K562 (cell line): ENCODE measurements around the gene CFAP410. TPM values are rescaled to one million over a fixed set of nuclear protein-coding genes. Genes with fewer than 3 reads are reported as not detected.

ENCODE experiments used
- BCOR ChIP-seq: fragments of 450-650 bp; IDR thresholded peaks from 2 replicates; pipeline ENCODE4 v1.6.1; 2016
- BDP1 ChIP-seq: IDR thresholded peaks from 3 replicates; pipeline ENCODE4 v1.6.1; 2011; ENCODE audit not compliant: insufficient read length, insufficient read depth
- MTF1 ChIP-seq: fragments of 250-450 bp; sonication (Bioruptor Pico); IDR thresholded peaks from 2 replicates; pipeline ENCODE4 v1.9.0; 2021; ENCODE audit warnings: moderate library complexity, mild to moderate bottlenecking, inconsistent platforms, borderline replicate concordance
- NEUROD1 ChIP-seq: fragments of 150-350 bp; IDR thresholded peaks from 2 replicates; pipeline ENCODE4 v1.6.1; 2014; ENCODE audit warnings: borderline replicate concordance, low read length, low read depth; ENCODE audit not compliant: partially characterized antibody
- NKRF ChIP-seq: fragments of 450-650 bp; IDR thresholded peaks from 2 replicates; pipeline ENCODE4 v1.6.1; 2016; ENCODE audit warnings: borderline replicate concordance
- PML ChIP-seq: IDR thresholded peaks from 2 replicates; pipeline ENCODE4 v1.6.1; 2012; ENCODE audit warnings: low read length, inconsistent platforms
- RFX5 ChIP-seq: IDR thresholded peaks from 2 replicates; pipeline ENCODE4 v1.6.1; 2011; ENCODE audit warnings: low read depth, mild to moderate bottlenecking, improper control_type of control experiment, low read length
- RHOXF2B ChIP-seq: fragments of 250-450 bp; sonication (Bioruptor Pico); conservative IDR thresholded peaks from 2 replicates; pipeline ENCODE4 v1.5.1; 2021
- SAFB2 ChIP-seq: fragments of 200-400 bp; formaldehyde crosslinking; IDR thresholded peaks from 2 replicates; pipeline ENCODE4 v1.6.1; 2018; ENCODE audit warnings: borderline replicate concordance, low read length, low read depth, moderate library complexity; ENCODE audit not compliant: severe bottlenecking
- TCF7L2 ChIP-seq: fragments of 150-350 bp; IDR thresholded peaks from 2 replicates; pipeline ENCODE4 v1.6.1; 2016; ENCODE audit warnings: low read depth, mild to moderate bottlenecking, low read length, moderate library complexity
- ZBTB40 ChIP-seq, 2 experiments: fragments of 450-650 bp in 1 of 2; sonication (generic) in 1 of 2; formaldehyde crosslinking in 1 of 2; IDR thresholded peaks; 2 replicates each; pipeline versions ENCODE4 v1.7.1 to v1.9.0; 2016 to 2022; ENCODE audit warnings: inconsistent platforms in 1 of 2, mild to moderate bottlenecking in 1 of 2, missing genetic modification reagents in 1 of 2
- ZNF696 ChIP-seq: fragments of 250-450 bp; sonication (Bioruptor Pico); conservative IDR thresholded peaks from 2 replicates; pipeline ENCODE4 v1.4.0; 2020; ENCODE audit warnings: mild to moderate bottlenecking, moderate library complexity
- polyA plus RNA-seq, 8 experiments: library from polyadenylated mRNA; depleted of rRNA in 4 of 8; stranded (reverse) in 5 of 8; unstranded in 3 of 8; fragments of >200 nt; fragmentation: Nextera tagmentation in 2 of 8; fragmentation: Illumina TruSeq in 1 of 8; extraction: Ambion mirVana in 2 of 8; extraction: Trizol in 1 of 8; gene quantifications; 2 replicates each; pipeline versions ENCODE4 v1.2.1 to v1.2.3, GENCODE V29; 2011 to 2014; ENCODE audit warnings: inconsistent platforms in 1 of 8, missing spikeins in 1 of 8
- total RNA-seq, 7 experiments: library from RNA; depleted of rRNA in 6 of 7; stranded (reverse); fragments of >200 nt in 6 of 7; fragmentation: Illumina TruSeq in 2 of 7; extraction: Trizol in 2 of 7; gene quantifications; 2 replicates each; pipeline versions ENCODE4 v1.2.1 to v1.2.3, GENCODE V29; 2011 to 2021; ENCODE audit warnings: low replicate concordance in 1 of 7
- TF ChIP-seq, protein P1 (sequence below): fragments of 250-450 bp; sonication (Bioruptor Pico); IDR thresholded peaks from 2 replicates; pipeline ENCODE4 v1.8.0; 2022; ENCODE audit warnings: moderate library complexity, mild to moderate bottlenecking, inconsistent platforms
- TF ChIP-seq, protein P2 (sequence below): sonication (generic); formaldehyde crosslinking; IDR thresholded peaks from 2 replicates; pipeline ENCODE4 v1.8.1; 2022; ENCODE audit warnings: missing genetic modification reagents

The CFAP410 gene
- total and polyA plus RNA-seq, 9 of the 15 experiments (the other 6 are each of a cell fraction or from before 2014, with no cell fraction given): 0.07 to 17.3 (median 2.3) TPM

- no peak for TF ChIP-seq ZBTB40 (IDR thresholded peaks at IDR 0.05)
- TF ChIP-seq ZBTB40 (CRISPR knock-in tag; IDR thresholded peaks at IDR 0.05): no peak
- no peak for TF ChIP-seq BDP1
- no peak for TF ChIP-seq BCOR
- no peak for TF ChIP-seq RFX5
- TF ChIP-seq, protein P1, sequence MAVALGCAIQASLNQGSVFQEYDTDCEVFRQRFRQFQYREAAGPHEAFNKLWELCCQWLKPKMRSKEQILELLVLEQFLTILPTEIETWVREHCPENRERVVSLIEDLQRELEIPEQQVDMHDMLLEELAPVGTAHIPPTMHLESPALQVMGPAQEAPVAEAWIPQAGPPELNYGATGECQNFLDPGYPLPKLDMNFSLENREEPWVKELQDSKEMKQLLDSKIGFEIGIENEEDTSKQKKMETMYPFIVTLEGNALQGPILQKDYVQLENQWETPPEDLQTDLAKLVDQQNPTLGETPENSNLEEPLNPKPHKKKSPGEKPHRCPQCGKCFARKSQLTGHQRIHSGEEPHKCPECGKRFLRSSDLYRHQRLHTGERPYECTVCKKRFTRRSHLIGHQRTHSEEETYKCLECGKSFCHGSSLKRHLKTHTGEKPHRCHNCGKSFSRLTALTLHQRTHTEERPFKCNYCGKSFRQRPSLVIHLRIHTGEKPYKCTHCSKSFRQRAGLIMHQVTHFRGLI (CRISPR knock-in tag): no peak
- TF ChIP-seq ZNF696 (CRISPR knock-in tag): no peak
- TF ChIP-seq TCF7L2: no peak
- no peak for TF ChIP-seq PML
- TF ChIP-seq NEUROD1: no peak
- no peak for TF ChIP-seq RHOXF2B
- no peak; the same call in 1 of the 2 replicates for TF ChIP-seq NKRF
- TF ChIP-seq, protein P2, sequence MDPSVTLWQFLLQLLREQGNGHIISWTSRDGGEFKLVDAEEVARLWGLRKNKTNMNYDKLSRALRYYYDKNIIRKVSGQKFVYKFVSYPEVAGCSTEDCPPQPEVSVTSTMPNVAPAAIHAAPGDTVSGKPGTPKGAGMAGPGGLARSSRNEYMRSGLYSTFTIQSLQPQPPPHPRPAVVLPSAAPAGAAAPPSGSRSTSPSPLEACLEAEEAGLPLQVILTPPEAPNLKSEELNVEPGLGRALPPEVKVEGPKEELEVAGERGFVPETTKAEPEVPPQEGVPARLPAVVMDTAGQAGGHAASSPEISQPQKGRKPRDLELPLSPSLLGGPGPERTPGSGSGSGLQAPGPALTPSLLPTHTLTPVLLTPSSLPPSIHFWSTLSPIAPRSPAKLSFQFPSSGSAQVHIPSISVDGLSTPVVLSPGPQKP (CRISPR knock-in tag): no peak
- no peak for TF ChIP-seq SAFB2
- TF ChIP-seq MTF1: no peak
Measured at GRCh38 chr21:44300262-44300959, 38.8 kb downstream of the CFAP410 start (continued).
